WTC11 (cell line): ENCODE results near the gene KIAA1210. TPM values are rescaled to one million over a fixed set of nuclear protein-coding genes. Genes with fewer than 3 reads are reported as not detected.

ENCODE experiments used
- ATAC-seq: fragments of 200-7000 bp; cut with Tn5 transposase; 2 replicates; pipeline ENCODE4 v1.10.0; 2021; ENCODE audit warnings: mild to moderate bottlenecking, moderate library complexity
- CTCF ChIA-PET: fragments of 300-600 bp; sonication (Branson Sonifier 250); formaldehyde crosslinking; loops from one replicate; lab custom pipeline; 2021; ENCODE audit warnings: antibody characterized with exemption; lab: Charles Lee
- POLR2A ChIA-PET: fragments of 350-600 bp; sonication (Branson Sonifier 250); formaldehyde crosslinking; loops from one replicate; lab custom pipeline; 2021; ENCODE audit warnings: antibody characterized with exemption; lab: Charles Lee
- DNase-seq: peaks from one replicate; pipeline ENCODE4 v3.0.0; 2021; ENCODE audit warnings: low spot score
- H3K27ac Mint-ChIP-seq: 2 replicates; pipeline ENCODE4 v1.8.0; 2021; ENCODE audit warnings: mixed read lengths
- H3K27me3 Mint-ChIP-seq: 2 replicates; pipeline ENCODE4 v1.8.0; 2021; ENCODE audit warnings: low read depth, mild to moderate bottlenecking, moderate library complexity, mixed read lengths
- H3K36me3 Mint-ChIP-seq: 2 replicates; pipeline ENCODE4 v1.8.0; 2021; ENCODE audit warnings: mixed read lengths
- H3K4me1 Mint-ChIP-seq: 2 replicates; pipeline ENCODE4 v1.8.0; 2022; ENCODE audit warnings: mixed read lengths
- H3K4me3 Mint-ChIP-seq: 2 replicates; pipeline ENCODE4 v1.8.0; 2021; ENCODE audit warnings: mild to moderate bottlenecking, moderate library complexity, mixed read lengths
- H3K9me3 Mint-ChIP-seq: 2 replicates; pipeline ENCODE4 v1.8.0; 2021; ENCODE audit warnings: mixed read lengths
- ATF2 ChIP-seq: sonication (generic); formaldehyde crosslinking; IDR thresholded peaks from 2 replicates; pipeline ENCODE4 v1.8.1; 2022; ENCODE audit warnings: low read depth, missing genetic modification reagents, borderline replicate concordance
- ATF3 ChIP-seq: sonication (generic); formaldehyde crosslinking; conservative IDR thresholded peaks from 2 replicates; pipeline ENCODE4 v1.8.1; 2022; ENCODE audit warnings: mild to moderate bottlenecking, missing genetic modification reagents
- CREB1 ChIP-seq: sonication (generic); formaldehyde crosslinking; IDR thresholded peaks from 2 replicates; pipeline ENCODE4 v1.8.0; 2023; ENCODE audit warnings: mild to moderate bottlenecking, missing genetic modification reagents
- CREM ChIP-seq: sonication (generic); formaldehyde crosslinking; IDR thresholded peaks from 2 replicates; pipeline ENCODE4 v1.8.1; 2022; ENCODE audit warnings: mild to moderate bottlenecking, missing genetic modification reagents, moderate library complexity
- CTCF ChIP-seq: fragments of 200-600 bp; IDR thresholded peaks from 2 replicates; pipeline ENCODE4 v1.8.0; 2022; ENCODE audit warnings: antibody characterized with exemption
- E2F5 ChIP-seq: sonication (generic); formaldehyde crosslinking; IDR thresholded peaks from 2 replicates; pipeline ENCODE4 v1.8.1; 2022; ENCODE audit warnings: mild to moderate bottlenecking, moderate library complexity, missing genetic modification reagents
- GABPB1 ChIP-seq: sonication (generic); formaldehyde crosslinking; IDR thresholded peaks from 2 replicates; pipeline ENCODE4 v1.8.1; 2023; ENCODE audit warnings: mild to moderate bottlenecking, missing genetic modification reagents
- GRHL2 ChIP-seq: fragments of 250-450 bp; sonication (Bioruptor Pico); IDR thresholded peaks from 2 replicates; pipeline ENCODE4 v1.8.0; 2022; ENCODE audit warnings: mild to moderate bottlenecking, moderate library complexity; ENCODE audit not compliant: insufficient replicate concordance, severe bottlenecking
- HMGA2 ChIP-seq: fragments of 250-450 bp; sonication (Bioruptor Pico); IDR thresholded peaks from 2 replicates; pipeline ENCODE4 v1.4.0; 2021; ENCODE audit warnings: mild to moderate bottlenecking, moderate library complexity
- HMGXB4 ChIP-seq: sonication (generic); formaldehyde crosslinking; IDR thresholded peaks from 2 replicates; pipeline ENCODE4 v1.8.1; 2023; ENCODE audit warnings: mild to moderate bottlenecking, moderate library complexity, missing genetic modification reagents
- MAX ChIP-seq: sonication (generic); formaldehyde crosslinking; IDR thresholded peaks from 2 replicates; pipeline ENCODE4 v1.8.0; 2022; ENCODE audit warnings: mild to moderate bottlenecking, missing genetic modification reagents
- NR2C2 ChIP-seq: sonication (generic); formaldehyde crosslinking; IDR thresholded peaks from 2 replicates; pipeline ENCODE4 v1.8.0; 2022; ENCODE audit warnings: mild to moderate bottlenecking, missing genetic modification reagents
- NR3C1 ChIP-seq: sonication (generic); formaldehyde crosslinking; conservative IDR thresholded peaks from 2 replicates; pipeline ENCODE4 v1.8.1; 2023; ENCODE audit warnings: low read depth, mild to moderate bottlenecking, missing genetic modification reagents
- PRDM15 ChIP-seq: sonication (generic); formaldehyde crosslinking; IDR thresholded peaks from 2 replicates; pipeline ENCODE4 v1.8.0; 2022; ENCODE audit warnings: missing genetic modification reagents
- STAT6 ChIP-seq: sonication (generic); formaldehyde crosslinking; conservative IDR thresholded peaks from 2 replicates; pipeline ENCODE4 v1.8.1; 2023; ENCODE audit warnings: mild to moderate bottlenecking, low read depth, missing genetic modification reagents, moderate library complexity
- TEAD1 ChIP-seq: sonication (generic); formaldehyde crosslinking; IDR thresholded peaks from 2 replicates; pipeline ENCODE4 v1.8.0; 2022; ENCODE audit warnings: mild to moderate bottlenecking, missing genetic modification reagents
- ZMAT4 ChIP-seq: fragments of 250-450 bp; sonication (Bioruptor Pico); IDR thresholded peaks from 2 replicates; pipeline ENCODE4 v1.9.0; 2021; ENCODE audit warnings: mild to moderate bottlenecking
- ZNF138 ChIP-seq: sonication (generic); formaldehyde crosslinking; conservative IDR thresholded peaks from 2 replicates; pipeline ENCODE4 v1.8.1; 2022; ENCODE audit warnings: mild to moderate bottlenecking, moderate library complexity, missing genetic modification reagents
- ZNF219 ChIP-seq: sonication (generic); formaldehyde crosslinking; IDR thresholded peaks from 2 replicates; pipeline ENCODE4 v1.8.0; 2023; ENCODE audit warnings: missing genetic modification reagents, mild to moderate bottlenecking, borderline replicate concordance
- ZNF423 ChIP-seq: fragments of 250-450 bp; sonication (Bioruptor Pico); IDR thresholded peaks from 2 replicates; pipeline ENCODE4 v2.1.2; 2022; ENCODE audit warnings: mild to moderate bottlenecking, moderate library complexity
- ZNF512 ChIP-seq: sonication (generic); formaldehyde crosslinking; IDR thresholded peaks from 2 replicates; pipeline ENCODE4 v1.8.1; 2022; ENCODE audit warnings: missing genetic modification reagents, borderline replicate concordance
- total RNA-seq: library from RNA; stranded (reverse); gene quantifications from 3 replicates; pipeline ENCODE4 v1.2.3, GENCODE V29; 2021

The KIAA1210 gene
- total RNA-seq, 1 experiment from 2014 or later: not detected

- TF ChIP-seq PRDM15 (CRISPR knock-in tag): no peak
- no peak for TF ChIP-seq ZNF512 (CRISPR knock-in tag)
- no peak for TF ChIP-seq NR3C1 (CRISPR knock-in tag)
- TF ChIP-seq MAX (CRISPR knock-in tag): no peak
- TF ChIP-seq GABPB1 (CRISPR knock-in tag): no peak
- TF ChIP-seq ZNF219 (CRISPR knock-in tag): no peak
Observed at GRCh38 chrX:119069762-119070161, 57.9 kb downstream of the KIAA1210 start (continued).

GRCh38 chrX:119069128-119069527, 58.5 kb downstream of the KIAA1210 start:
- H3K9me3 Mint-ChIP-seq: no peaks in the 10 kb centered on the region
- CTCF ChIA-PET: no interaction called here
- POLR2A ChIA-PET: interaction anchor here (0.5 kb wide), 1 partner anchor 287 kb away, joined by 5 read pairs; no protein-coding TSS in a partner anchor
- peaks cover 4% of the 10 kb centered on the region; the same call in 1 of the 2 replicates for H3K27me3 Mint-ChIP-seq
- H3K27ac Mint-ChIP-seq: no peak overlapping the region
- ATAC-seq (no peak), DNase-seq (no peak)
- no peak overlapping the region for H3K4me3 Mint-ChIP-seq
- no peaks in the 10 kb centered on the region for H3K4me1 Mint-ChIP-seq
- no peaks in the 10 kb centered on the region for H3K36me3 Mint-ChIP-seq
- TF ChIP-seq ZMAT4 (no peak), E2F5 (CRISPR knock-in tag) (no peak), CTCF (no peak), ZNF423 (CRISPR knock-in tag) (no peak), HMGXB4 (no peak), NR3C1 (CRISPR knock-in tag) (no peak), CREB1 (CRISPR knock-in tag) (no peak), GRHL2 (CRISPR knock-in tag) (no peak), ATF3 (no peak), ATF2 (CRISPR knock-in tag) (no peak), GABPB1 (CRISPR knock-in tag) (no peak), NR2C2 (CRISPR knock-in tag) (no peak), ZNF138 (CRISPR knock-in tag) (no peak), CREM (CRISPR knock-in tag) (no peak), HMGA2 (CRISPR knock-in tag) (no peak), TEAD1 (CRISPR knock-in tag) (no peak), STAT6 (CRISPR knock-in tag) (no peak)
